Coronary artery (tissue), 2 donors: ENCODE measurements around the gene POU2AF1.

ENCODE experiments used
- DNase-seq: peaks from one replicate; pipeline ENCODE4 v3.0.0-alpha.2; 2017; ENCODE audit warnings: low spot score
- H3K27ac ChIP-seq, 2 donors: fragments of 200-600 bp; sonication (generic); one replicate each; pipeline ENCODE4 v1.5.1; 2016 to 2019
- H3K4me3 ChIP-seq: fragments of 200-600 bp; sonication (generic); 2 replicates; pipeline ENCODE4 v1.5.1; 2016; ENCODE audit warnings: mild to moderate bottlenecking, moderate library complexity
- CTCF ChIP-seq: fragments of 200-600 bp; sonication (generic); IDR thresholded peaks from one replicate; pipeline ENCODE4 v1.5.1; 2019; ENCODE audit warnings: antibody characterized with exemption

The POU2AF1 gene

GRCh38 chr11:111416231-111416960, 37.3 kb upstream of the POU2AF1 start:
- Histone ChIP-seq H3K4me3 (no peak overlapping the region), H3K27ac (no peak overlapping the region)
- TF ChIP-seq CTCF, result no peak
- no peak for DNase-seq

- H3K4me3 ChIP-seq, result no peak overlapping the region
- TF ChIP-seq CTCF, result no peak
- DNase-seq, result no peak
- no peak overlapping the region for H3K27ac ChIP-seq
These were observed 35.9 kb upstream of the POU2AF1 start for GRCh38 chr11:111414936-111415335.

GRCh38 chr11:111414267-111414931, 35.3 kb upstream of the POU2AF1 start:
- no peak overlapping the region for H3K4me3 ChIP-seq
- no peak overlapping the region for H3K27ac ChIP-seq
- DNase-seq, result no peak
- no peak for TF ChIP-seq CTCF

GRCh38 chr11:111413849-111414248, 34.8 kb upstream of the POU2AF1 start:
- Histone ChIP-seq H3K27ac (no peak overlapping the region), H3K4me3 (no peak overlapping the region)
- no peak for TF ChIP-seq CTCF
- no peak for DNase-seq

GRCh38 chr11:111412293-111412692, 33.2 kb upstream of the POU2AF1 start:
- no peak for DNase-seq
- TF ChIP-seq CTCF, result no peak
- Histone ChIP-seq H3K4me3 (no peak overlapping the region), H3K27ac (no peak overlapping the region)

- no peak for DNase-seq
- H3K4me3 ChIP-seq, result no peak overlapping the region
- no peak overlapping the region for H3K27ac ChIP-seq
- no peak for TF ChIP-seq CTCF
These were observed 32.4 kb upstream of the POU2AF1 start for GRCh38 chr11:111411456-111411855.

GRCh38 chr11:111410951-111411350, 31.9 kb upstream of the POU2AF1 start:
- no peak overlapping the region for H3K27ac ChIP-seq
- DNase-seq, result no peak
- TF ChIP-seq CTCF, result no peak
- no peak overlapping the region for H3K4me3 ChIP-seq
